WI38 (cell line): Measurements from ENCODE around the gene CALN1.

Source experiments
- H3K4me3 ChIP-seq: 2 replicates; pipeline ENCODE4 v1.5.1; 2011; ENCODE audit warnings: low read depth, mild to moderate bottlenecking, control low read depth, low read length
- CTCF ChIP-seq: IDR thresholded peaks from 2 replicates; pipeline ENCODE4 v1.5.1; 2012; ENCODE audit warnings: low read depth, mild to moderate bottlenecking, control low read depth, low read length

CALN1 gene

GRCh38 chr7:72444026-72444776 is 32.1 kb upstream of the CALN1 start:
- TF ChIP-seq CTCF = no peak

GRCh38 chr7:72441791-72442190 is 29.7 kb upstream of the CALN1 start:
- H3K4me3 ChIP-seq = no peak overlapping the region
- no peak for TF ChIP-seq CTCF

More at GRCh38 chr7:72444026-72444776, 32.1 kb upstream of the CALN1 start:
- no peak overlapping the region for H3K4me3 ChIP-seq

- no peak for TF ChIP-seq CTCF
- no peak overlapping the region for H3K4me3 ChIP-seq
These were observed 26.4 kb upstream of the CALN1 start for GRCh38 chr7:72438491-72438890.

- no peak overlapping the region for H3K4me3 ChIP-seq
- no peak for TF ChIP-seq CTCF
These were observed 25.5 kb upstream of the CALN1 start for GRCh38 chr7:72437610-72438009.

GRCh38 chr7:72437061-72437585 is 25.0 kb upstream of the CALN1 start:
- H3K4me3 ChIP-seq = no peak overlapping the region
- TF ChIP-seq CTCF = no peak

- no peak overlapping the region for H3K4me3 ChIP-seq
- no peak for TF ChIP-seq CTCF
These were observed 23.9 kb upstream of the CALN1 start for GRCh38 chr7:72435925-72436480.

- no peak for TF ChIP-seq CTCF
- H3K4me3 ChIP-seq = no peak overlapping the region
These were observed 23.2 kb upstream of the CALN1 start for GRCh38 chr7:72435366-72435765.
